GM19324 (cell line): ENCODE measurements around the gene CLDN34.
A peak's percentile ranks its signal among the peaks of the same experiment; 100 is the strongest.

Experiments
- ATAC-seq: cut with Tn5 transposase; IDR thresholded peaks from one replicate; pipeline ENCODE4 v1.9.1; 2021; ENCODE audit warnings: mild to moderate bottlenecking, moderate library complexity; ENCODE audit not compliant: unreplicated experiment, low FRiP score

CLDN34 gene

GRCh38 chrX:9977635-9978034 is 10.5 kb downstream of the CLDN34 start:
- ATAC-seq = no peak

- no peak for ATAC-seq
These were observed 13.2 kb downstream of the CLDN34 start for GRCh38 chrX:9980401-9980800.

- ATAC-seq = no peak
These were observed 13.8 kb downstream of the CLDN34 start for GRCh38 chrX:9980927-9981326.

- no peak for ATAC-seq
These were observed 16.3 kb downstream of the CLDN34 start for GRCh38 chrX:9983441-9983840.

GRCh38 chrX:9983846-9984245 is 16.7 kb downstream of the CLDN34 start:
- no peak for ATAC-seq

GRCh38 chrX:9988762-9989161 is 21.6 kb downstream of the CLDN34 start:
- no peak for ATAC-seq

GRCh38 chrX:9992061-9992460 is 24.9 kb downstream of the CLDN34 start:
- no peak for ATAC-seq

GRCh38 chrX:9992724-9993123 is 25.6 kb downstream of the CLDN34 start:
- no peak for ATAC-seq

- peak; percentile 53 for ATAC-seq
These were observed 28.7 kb downstream of the CLDN34 start for GRCh38 chrX:9995855-9996339.

GRCh38 chrX:9997041-9997440 is 29.9 kb downstream of the CLDN34 start:
- ATAC-seq = no peak

- no peak for ATAC-seq
These were observed 30.4 kb downstream of the CLDN34 start for GRCh38 chrX:9997524-9997923.

GRCh38 chrX:10001496-10001895 is 34.3 kb downstream of the CLDN34 start:
- ATAC-seq = no peak

GRCh38 chrX:10004832-10005475 is 37.8 kb downstream of the CLDN34 start:
- no peak for ATAC-seq

- ATAC-seq = no peak
These were observed 38.9 kb downstream of the CLDN34 start for GRCh38 chrX:10006086-10006485.

- ATAC-seq = no peak
These were observed 39.6 kb downstream of the CLDN34 start for GRCh38 chrX:10006770-10007169.

- no peak for ATAC-seq
These were observed 40.5 kb downstream of the CLDN34 start for GRCh38 chrX:10007621-10008020.

GRCh38 chrX:10008483-10009056 is 41.4 kb downstream of the CLDN34 start:
- no peak for ATAC-seq

GRCh38 chrX:10009741-10010140 is 42.6 kb downstream of the CLDN34 start:
- no peak for ATAC-seq

- ATAC-seq = no peak
These were observed 43.5 kb downstream of the CLDN34 start for GRCh38 chrX:10010686-10011085.

GRCh38 chrX:10011261-10011931 is 44.2 kb downstream of the CLDN34 start:
- ATAC-seq = no peak

- no peak for ATAC-seq
These were observed 44.8 kb downstream of the CLDN34 start for GRCh38 chrX:10011991-10012390.
